Left colon (tissue), 2 donors: ENCODE results near the gene HOXA2. TPM values are rescaled to one million over a fixed set of nuclear protein-coding genes. Genes with fewer than 3 reads are reported as not detected.

Experiments
- ATAC-seq: fragments of 200-7000 bp; cut with Tn5 transposase; one replicate; pipeline ENCODE4 v1.9.1; 2020; ENCODE audit warnings: mild to moderate bottlenecking, moderate library complexity
- DNase-seq, 2 donors: peaks; one replicate each; pipeline ENCODE4 v3.0.0-alpha.2; 2020
- intact Hi-C, 2 donors: fragments of 100-400 bp; cut with DNase I in 1 of 2; cut with micrococcal nuclease in 1 of 2; formaldehyde crosslinking; loops; one replicate each; pipeline versions ENCODE4 v1.11.2 to v1.14.0; 2022; cut with DNase I, micrococcal nuclease
- total RNA-seq, 2 donors: library from RNA; stranded (reverse); fragmentation: NEBNext Ultra II Directional; extraction: Animal tissue kit (Norgen Biotek cat#: 25700); gene quantifications; one replicate each; pipeline ENCODE4 v1.2.1, GENCODE V29; 2021
- donor health status: DM: no; HTN: no; CAD: no.
- donor health status: DM: yes; HTN: yes; CAD: no.

The HOXA2 gene
- total RNA-seq, 2 donors from 2014 or later: 2.7 to 3.2 TPM

DNA sequence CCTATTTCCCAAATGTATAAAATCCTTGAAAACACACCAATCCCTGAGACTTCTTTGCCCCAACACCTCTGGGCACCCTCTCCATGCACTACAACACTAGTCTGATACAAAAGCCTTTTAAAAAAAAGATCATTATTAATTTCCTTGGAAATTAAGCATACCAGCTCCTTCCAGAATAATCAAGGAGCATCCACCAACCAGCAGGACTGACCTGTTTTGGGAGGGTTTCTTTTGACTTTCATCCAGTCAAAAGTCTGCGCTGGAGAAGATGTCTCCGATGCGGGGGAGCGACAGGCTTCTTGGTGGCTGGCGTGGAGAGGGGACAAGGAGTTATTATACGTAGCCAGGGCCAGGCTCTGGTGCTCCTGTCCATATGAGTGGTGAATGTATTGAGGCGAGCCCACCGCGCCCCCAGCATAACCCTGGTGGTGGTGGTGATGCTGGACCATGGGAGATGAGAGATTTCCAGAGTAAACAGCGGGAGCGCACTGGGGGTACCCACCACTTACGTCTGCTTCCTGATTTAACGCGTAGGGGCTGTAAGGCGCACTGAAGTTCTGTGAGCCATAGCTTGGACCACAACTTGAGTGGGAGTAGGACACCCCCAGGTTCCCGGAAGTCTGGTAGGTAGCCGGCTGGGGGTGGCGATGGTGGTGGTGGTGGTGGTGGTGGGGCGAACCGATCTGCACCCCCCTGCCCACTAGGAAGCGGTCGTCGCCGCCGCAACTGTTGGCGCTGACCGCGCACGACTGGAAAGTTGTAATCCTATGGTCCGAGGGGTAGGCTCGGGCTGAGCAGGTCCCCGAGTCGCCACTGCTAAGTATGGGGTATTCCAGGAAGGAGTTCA lies 7.2 kb downstream of the HOXA2 start:
- ATAC-seq (no peak), DNase-seq (no peak)
- intact Hi-C loops: loop anchor here in 1 of 2 donors (5.0 kb wide), 1 partner anchor 233 kb away; the partner anchor contains the start of gene SKAP2

DNA sequence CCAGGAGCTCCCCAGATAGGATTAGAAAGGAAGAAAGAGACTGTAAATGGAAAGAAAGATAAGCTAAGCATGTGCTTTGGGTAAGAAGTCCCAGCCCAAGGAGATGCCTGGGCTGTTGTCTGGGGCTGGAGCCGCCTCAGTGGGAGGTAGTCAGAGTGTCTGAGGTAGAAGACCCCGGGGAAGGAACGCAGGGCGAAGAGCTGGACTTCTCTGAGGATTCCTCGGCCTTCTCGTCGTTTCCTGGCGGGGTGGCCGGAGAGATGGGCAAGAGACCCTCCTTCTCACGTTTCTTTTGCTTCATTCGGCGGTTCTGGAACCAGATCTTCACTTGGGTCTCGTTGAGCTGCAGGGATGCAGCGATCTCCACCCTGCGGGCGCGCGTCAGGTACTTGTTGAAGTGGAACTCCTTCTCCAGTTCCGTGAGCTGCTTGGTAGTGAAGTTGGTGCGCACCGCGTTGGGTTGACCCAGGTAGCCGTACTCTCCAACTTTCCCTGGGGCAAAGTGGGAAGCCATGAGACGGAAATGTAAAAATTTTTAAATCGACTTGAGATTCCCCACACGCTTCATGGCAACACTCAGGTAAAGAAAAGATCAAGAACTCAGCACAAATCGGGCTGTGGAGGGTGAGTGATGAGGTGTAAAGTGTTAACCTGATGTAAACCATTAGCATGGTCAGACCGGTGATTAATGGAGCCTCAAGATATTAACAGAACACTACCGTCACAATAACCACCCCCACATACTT lies 8.0 kb downstream of the HOXA2 start:
- ATAC-seq: no peak
- DNase-seq: no peak
- intact Hi-C loops: loop anchor here in 1 of 2 donors (5.0 kb wide), 1 partner anchor 232 kb away; the partner anchor contains the start of gene SKAP2

DNA sequence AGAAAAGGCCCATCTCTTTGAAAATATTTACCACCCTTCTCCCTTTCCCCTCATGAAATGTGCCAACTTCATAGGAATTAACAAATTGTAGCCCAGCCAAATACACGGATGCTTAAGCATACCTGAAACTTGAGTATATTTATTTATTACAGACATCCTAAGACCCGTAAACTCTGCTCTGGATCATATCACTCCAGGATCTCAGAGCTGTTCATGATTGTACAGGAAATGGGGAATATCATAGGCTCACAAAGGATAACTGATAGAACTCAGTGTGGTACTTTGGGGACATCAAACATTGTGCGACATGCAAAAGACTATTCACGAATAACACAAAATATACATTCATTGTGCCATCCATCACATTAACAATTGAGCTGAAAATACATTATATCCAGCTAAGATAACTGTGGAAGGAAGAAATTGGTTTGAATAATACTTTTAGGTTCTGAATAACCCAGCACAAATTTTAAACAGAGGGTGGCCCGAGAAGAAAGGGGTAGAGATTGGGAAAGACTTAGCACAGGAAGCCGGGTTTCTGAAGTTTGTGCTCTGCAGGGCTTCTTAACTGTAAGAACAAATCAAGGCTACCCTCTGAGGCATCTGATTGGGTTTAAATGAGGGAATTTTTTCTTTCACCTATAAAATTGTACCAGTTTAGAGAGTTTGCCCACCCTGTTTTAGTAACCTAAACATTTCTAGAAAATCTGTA lies 9.1 kb downstream of the HOXA2 start:
- ATAC-seq: no peak
- DNase-seq: no peak
- intact Hi-C loops: no loop called here

DNA sequence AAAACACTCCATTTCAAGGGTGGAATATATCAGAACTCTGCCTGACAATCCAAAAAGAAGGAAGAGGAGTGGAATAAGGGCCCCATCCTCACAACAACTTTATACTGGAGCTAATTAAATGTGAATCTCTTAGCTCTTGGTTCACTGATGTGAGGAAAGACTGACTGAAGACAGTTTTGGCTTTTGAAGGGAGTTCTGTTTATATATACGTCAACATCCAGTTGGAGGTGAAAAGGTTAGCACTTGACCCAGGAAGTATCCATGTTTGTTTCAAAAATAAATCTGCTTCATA lies 9.7 kb downstream of the HOXA2 start:
- intact Hi-C loops: no loop called here
- ATAC-seq: no peak
- DNase-seq: no peak

DNA sequence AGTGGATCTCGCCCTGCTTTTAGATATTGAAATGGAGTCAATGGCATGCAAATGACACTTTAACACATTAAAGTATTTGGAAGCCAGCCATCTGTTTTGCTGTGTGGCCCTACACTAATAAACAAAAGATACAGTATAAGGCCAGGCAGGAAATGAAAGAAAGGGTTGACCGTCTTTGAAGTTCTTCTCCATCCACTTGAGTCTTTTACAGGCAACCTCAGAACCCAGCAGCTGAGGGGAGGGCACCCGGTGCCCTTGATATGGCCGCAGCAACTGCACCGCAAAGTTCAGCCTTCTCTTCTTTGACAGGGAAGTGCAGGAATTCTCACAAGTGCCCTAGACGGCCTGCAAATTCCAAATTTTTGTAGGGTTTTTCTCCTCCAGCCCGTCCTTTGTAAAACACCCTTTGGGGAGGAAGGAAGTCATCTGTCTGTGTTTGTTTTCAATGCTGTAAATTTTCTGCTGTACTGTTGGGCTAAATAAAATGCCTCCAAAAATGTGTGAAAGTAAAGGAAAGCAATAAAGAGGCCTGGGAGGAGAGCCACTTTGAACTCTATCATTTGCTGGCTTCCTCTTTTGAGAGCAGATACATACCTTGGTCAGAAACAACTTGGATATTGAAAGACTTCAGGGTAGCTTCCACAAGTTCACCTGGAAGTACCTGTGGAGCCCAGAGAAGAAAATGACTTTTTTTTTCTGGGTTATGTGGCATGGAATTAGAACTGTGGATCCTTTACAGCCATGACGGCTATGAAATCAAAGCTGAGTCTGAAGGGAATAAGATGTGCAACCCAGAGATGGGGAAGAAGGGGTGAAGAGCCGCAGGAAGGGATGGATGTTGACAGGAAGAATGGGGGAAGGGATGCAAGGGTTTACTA lies 10.3 kb downstream of the HOXA2 start:
- ATAC-seq: no peak
- no peak for DNase-seq
- intact Hi-C loops: no loop called here

DNA sequence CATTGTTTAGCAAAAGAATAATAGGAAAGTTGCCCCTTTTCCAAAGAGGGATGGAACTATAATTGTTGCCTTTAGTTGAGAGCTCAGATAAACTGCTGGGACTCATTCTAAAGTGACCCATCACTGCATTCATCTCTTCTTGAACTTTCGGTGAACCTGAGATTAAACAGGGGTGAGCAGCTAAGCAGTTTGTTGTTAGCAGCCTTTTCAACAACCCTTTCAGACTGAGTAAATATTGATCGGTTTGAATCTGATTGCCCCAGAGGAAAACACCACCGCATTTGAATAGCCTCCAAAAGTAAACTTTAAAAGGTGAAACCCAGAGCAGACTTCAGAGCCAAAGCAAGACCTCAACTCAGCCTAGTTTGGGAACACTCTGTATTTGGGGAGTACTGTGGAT lies 11.4 kb downstream of the HOXA2 start:
- no peak for DNase-seq
- no peak for ATAC-seq
- intact Hi-C loops: no loop called here

DNA sequence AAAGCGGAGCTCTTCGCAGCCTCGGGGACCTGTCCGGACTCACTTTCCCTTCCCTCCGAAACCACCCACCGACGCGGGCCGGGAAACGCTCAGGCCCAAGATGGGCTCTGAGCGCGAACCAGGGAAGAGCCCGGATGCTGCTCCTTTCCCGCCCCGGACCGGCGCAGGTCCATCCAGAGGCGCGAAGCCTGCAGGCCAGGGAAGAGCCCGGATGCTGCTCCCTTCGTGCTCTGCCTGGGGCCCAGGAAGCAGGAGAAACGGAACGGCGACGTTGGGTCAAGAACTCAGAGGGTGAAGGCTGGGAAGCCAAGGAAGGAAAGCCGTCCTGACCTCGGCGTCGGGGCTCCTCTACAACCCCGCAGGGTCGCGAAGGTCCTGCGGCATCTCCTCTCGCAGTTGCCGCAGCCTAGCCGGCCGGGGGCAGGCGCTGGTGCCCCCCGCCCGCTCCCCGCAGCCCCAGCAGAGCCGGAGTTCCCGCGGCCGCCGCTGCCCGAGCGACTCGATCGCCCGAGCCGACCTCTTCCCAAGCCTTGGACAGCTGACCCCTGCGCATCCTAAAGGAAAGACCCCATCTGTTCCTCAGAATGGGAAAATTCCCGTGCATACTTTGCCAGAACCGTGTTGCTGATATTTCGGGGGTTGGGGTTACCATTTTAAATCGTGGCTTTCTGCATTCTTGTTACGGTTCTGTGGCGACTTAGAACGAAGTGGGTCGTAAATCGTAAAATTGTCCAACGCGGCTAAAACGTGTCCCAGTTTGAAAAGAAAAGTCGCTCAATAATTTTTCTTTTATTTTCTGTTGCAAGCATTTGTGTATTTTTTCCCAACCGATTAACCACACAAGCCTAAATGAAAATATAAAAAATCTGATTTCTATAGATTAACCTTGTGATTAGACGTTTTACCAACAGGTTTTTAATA lies 14.2 kb downstream of the HOXA2 start:
- DNase-seq: no peak
- intact Hi-C loops: no loop called here
- no peak for ATAC-seq

DNA sequence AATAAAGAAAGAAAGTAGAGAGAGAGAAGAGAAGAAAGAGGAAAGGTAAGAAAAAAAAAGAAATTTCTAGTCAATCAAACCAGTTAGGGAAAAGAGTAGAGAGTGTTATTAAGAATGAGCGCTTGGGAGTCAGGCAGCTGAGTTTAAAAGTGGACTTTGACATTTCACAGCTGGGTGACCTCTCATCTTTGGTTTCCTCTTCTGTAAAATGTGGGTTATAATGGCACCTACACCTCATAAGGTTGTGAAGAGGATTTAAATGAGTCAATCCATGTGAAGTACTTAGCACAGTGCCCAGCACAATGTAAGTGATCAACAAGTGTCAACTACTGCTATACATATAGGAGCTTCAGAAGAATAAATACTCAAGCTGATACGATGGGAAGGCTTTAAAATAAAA lies 18.8 kb downstream of the HOXA2 start:
- ATAC-seq (peak; percentile 44), DNase-seq (no peak)
- intact Hi-C loops: no loop called here

DNA sequence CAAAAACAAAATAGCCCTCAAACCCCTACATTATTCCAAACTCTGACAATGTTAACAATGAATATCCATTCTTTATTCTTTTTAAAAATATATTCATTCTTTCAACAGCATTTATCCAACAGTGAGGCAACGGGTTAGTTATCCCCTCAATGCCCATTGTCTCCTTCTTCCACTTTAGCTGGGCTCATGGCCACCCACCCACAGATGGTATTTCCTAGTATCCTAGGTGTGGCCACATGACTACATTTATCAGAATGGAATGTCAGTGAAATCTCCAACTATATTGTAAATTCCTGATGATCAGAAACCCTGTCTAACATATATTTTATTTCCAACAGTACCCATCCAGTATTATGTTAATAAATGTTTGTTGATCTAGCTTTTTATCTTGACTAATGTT lies 20.3 kb downstream of the HOXA2 start:
- DNase-seq (no peak), ATAC-seq (no peak)
- intact Hi-C loops: no loop called here

DNA sequence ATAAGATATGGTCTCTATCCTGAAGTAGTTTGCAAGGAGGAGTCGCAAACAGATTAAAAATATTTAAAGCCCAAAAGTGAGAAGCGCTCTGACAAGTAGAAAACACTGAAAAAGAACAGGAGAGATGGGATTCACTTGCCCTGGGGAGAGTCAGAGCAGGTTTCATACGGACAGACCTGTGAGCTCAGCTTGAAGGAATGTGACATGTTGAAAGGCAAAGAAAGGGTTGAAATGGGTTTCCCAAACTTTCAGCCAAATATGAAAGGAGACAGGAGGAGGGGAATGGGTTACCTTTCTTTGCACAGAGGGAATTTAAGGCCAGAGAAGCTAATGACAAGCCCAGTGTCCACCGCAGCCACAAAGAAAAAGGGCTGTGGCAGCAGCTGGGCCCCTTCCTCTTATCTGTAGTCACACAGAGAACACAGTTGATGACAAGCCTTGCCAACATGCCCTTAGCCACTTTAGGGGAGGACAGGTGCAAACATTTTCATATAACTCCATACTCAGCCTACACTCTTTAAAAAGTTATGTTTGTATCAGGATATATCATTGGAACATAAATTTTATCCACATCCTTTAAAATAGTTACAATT lies 21.5 kb downstream of the HOXA2 start:
- DNase-seq: no peak
- no peak for ATAC-seq
- intact Hi-C loops: no loop called here

DNA sequence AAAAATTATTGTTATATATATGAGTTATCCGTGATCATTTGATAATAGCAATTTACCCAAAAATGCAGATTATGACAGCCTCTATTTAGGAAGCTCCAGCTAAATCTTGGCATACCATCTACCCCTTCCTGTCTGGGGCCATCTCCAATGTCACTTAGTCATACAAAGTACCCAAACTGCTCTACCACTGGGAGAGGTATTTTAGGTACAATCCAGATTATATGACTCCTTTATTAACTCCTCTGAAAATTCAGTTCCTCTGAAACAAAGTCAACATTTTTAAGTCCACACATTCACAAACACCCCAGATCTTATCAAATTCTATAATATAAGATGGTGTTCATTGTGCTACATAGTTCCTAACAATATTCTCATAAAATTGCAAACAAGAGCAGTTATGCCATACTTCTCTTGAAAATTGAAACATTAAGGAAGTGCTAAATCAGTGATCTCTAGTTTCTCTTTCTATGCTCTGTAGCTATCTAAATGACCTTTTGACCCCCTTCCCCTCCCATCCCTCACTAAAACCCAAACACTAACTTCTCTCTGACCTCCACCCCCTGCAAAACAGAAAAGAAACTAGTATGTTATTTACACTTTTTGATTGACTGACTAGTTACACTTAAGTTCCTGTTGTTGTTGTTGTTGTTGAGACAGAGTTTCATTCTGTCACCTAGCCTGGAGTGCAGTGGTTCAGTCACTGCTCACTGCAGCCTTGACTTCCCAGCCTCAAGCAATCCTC lies 23.1 kb downstream of the HOXA2 start:
- ATAC-seq (peak; percentile 54), DNase-seq (no peak)
- intact Hi-C loops: no loop called here

DNA sequence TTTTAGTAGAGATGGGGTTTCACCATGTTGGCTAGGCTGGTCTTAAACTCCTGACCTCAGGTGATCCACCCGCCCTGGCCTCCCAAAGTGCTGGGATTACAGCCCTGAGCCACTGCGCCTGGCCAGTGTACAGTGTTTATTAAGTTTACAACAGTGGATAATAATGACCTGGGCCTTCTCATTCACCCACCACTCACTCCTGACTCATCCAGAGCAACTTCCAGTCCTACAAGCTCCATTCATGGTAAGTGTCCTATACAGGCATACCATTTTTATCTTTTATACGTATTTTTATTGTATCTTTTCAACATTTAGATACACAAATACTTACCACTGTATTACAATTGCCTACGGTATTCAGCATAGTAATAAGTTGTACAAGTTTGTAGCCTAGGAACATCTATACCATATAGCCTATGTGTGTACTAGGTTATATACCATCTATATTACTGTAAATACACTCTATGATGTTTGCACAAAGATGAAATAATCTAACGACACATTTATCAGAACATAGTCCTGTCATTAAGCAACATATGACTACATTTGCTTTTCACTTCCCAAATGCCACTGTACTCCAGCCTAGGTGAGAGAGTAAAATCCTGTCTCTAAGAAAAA lies 23.8 kb downstream of the HOXA2 start:
- DNase-seq: no peak
- peak; percentile 61 for ATAC-seq
- intact Hi-C loops: no loop called here

DNA sequence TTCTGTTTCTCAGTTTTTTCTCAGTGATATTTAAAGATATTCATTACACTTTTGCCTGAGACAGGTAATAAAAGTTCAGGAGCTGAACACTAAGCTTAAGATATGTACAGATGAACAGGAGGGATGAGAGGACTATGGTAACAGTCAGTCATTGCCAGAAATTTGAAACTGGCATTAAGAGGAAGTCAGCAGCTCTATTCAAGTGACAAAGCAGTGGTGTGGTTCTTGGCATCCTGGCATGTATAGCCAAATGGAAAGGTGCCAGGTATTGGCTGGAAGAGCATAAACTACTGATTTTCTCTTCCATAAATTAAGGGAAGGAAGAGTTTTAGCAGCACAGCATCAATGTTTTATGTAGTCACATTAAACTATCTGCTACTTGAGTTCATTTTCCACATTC lies 29.4 kb downstream of the HOXA2 start:
- DNase-seq (no peak), ATAC-seq (no peak)
- intact Hi-C loops: no loop called here

DNA sequence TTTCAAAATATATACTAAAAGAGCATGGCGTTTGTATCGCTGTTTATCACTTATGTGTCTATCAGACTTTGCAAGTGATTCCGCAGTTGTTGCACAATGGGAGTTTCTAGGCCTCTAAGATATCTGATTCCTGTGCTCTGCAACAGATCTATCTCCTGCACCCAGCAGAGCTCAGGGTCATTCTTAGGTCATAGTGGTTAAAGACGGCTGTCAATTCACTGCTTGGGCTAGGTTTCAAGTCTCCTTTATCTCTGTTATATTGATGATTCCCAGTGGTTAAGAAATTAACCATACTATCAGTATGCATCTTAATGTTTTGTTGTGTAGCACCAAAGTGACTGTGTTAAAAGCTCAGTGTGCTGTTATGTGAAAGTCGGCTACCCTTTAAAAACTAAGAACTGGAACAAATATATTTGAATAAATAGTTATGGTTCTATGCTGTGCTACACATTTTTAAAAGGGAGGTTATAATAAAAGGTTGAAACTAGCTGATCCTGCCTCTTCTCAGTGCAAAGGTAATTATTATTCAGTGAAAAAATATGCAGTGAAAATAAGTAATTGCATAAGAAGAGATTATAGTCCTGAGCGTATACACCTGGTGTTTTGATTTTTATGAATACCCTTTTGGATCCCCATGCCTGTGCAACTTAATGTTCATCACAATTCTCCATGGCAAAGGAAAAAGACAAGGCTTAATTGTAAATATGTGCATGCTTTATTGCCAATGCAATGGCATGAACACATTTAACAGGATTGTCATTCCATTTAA lies 30.7 kb downstream of the HOXA2 start:
- ATAC-seq (no peak), DNase-seq (no peak)
- intact Hi-C loops: no loop called here

DNA sequence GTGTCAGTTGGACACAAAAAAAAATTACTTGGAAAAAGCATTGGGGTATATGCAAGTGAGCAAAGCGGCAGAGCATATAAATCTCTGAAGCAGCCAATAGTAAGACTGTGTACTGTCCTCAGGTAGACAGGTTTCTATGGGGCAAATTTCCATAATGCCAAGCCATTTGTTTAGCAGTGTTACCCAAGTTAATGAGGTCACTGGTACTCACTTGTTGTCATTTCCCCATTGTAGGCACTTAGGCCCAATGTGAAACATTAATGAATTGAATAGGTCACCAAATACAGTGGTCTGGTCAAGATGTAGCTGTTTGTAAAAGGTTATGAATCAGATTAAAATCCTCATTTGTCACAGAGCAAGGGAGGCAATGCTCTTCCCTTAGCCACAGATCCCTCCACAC lies 34.2 kb downstream of the HOXA2 start:
- no peak for DNase-seq
- intact Hi-C loops: loop anchor here in 1 of 2 donors (10.0 kb wide), 1 partner anchor 173 kb away; no protein-coding TSS in a partner anchor
- ATAC-seq: no peak

DNA sequence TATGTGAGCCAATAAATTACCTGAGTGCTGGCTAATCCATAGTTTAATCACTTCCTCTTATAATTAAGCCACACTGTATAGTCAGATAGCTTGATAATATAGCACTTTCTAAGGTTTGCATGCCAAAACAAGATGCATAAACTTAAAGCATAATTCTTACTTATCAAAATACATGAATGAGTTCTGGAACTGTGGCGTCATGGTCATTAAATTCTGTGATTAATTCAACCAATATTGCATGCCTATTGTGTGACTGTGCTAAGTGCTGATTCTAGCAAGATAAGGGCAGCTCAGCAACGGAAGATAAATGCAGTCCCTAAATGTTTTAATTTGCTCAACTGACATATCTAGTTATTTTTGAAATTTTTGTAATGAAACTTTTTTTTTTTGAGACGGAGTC lies 36.3 kb downstream of the HOXA2 start:
- intact Hi-C loops: loop anchor here in 1 of 2 donors (10.0 kb wide), 1 partner anchor 171 kb away; no protein-coding TSS in a partner anchor
- DNase-seq: no peak
- no peak for ATAC-seq
